Activated naive CD4-positive, alpha-beta T cell treated with anti-CD3 and anti-CD28 coated beads, Interleukin-2, amount 10 ng/mL, durations not matched to agents 7 days and 5 days (primary cell): ENCODE measurements around the gene USP7.
"Not testable (repeated sequence)": the region's sequence is repeated elsewhere in the genome, so short reads cannot be mapped to it uniquely, and the experiment has no call there.

Experiments used
- CTCF ChIA-PET: fragments of 350-600 bp; sonication (Branson Sonifier 250); formaldehyde crosslinking; loops from one replicate; lab custom pipeline; 2021; ENCODE audit warnings: antibody characterized with exemption; lab: Charles Lee
- DNase-seq: peaks from one replicate; pipeline ENCODE4 v3.0.0-alpha.2; 2020
- H3K27ac Mint-ChIP-seq: one replicate; pipeline ENCODE4 v1.8.0; 2021; ENCODE audit warnings: mild to moderate bottlenecking, moderate library complexity, mixed read lengths
- H3K27me3 Mint-ChIP-seq: one replicate; pipeline ENCODE4 v1.8.0; 2021; ENCODE audit warnings: mild to moderate bottlenecking, mixed read lengths
- H3K36me3 Mint-ChIP-seq: one replicate; pipeline ENCODE4 v1.8.0; 2021; ENCODE audit warnings: mixed read lengths
- H3K4me1 Mint-ChIP-seq: one replicate; pipeline ENCODE4 v1.8.0; 2021; ENCODE audit warnings: mixed read lengths
- H3K4me3 Mint-ChIP-seq: one replicate; pipeline ENCODE4 v1.8.0; 2021; ENCODE audit warnings: mild to moderate bottlenecking, moderate library complexity, mixed read lengths
- H3K9me3 Mint-ChIP-seq: one replicate; pipeline ENCODE4 v1.8.0; 2021; ENCODE audit warnings: mixed read lengths

The USP7 gene

DNA sequence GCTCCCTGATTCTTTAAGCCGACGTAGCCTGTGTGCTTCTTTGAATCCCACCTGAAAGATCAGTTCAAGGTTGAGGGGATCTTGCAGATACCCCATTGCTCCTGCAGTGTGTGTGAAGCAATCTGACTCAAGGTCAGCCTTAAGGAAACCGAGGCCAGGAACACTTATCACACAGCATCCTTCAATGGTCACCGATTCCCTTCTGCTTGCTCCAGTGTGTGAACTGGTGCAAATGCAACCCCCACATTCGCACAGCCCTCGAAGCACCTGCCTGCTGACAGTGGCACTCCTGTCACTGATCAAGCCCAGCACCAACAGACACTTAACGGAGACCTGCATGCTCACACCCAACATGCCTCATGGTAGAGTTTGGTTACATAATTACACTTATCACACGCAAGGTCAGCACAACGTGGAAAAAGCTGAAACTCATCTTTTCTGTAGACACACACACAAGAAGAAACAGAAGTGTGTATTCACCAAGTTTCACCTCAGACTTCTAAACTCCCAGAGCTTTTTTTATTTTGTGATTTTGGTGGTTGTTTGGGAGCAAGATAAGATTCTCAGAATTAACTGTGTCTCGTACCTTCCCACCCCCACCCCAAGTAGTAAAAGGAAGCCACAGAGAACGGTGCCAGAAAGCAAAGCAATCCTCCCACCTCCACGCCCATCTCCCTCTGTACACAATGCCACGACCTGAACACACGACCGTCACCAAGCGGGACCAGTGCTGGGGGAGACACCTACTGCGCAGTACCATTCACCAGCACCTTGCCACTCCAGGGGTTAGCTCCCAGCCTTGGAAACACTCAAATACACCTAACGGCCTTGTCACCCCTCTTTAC, 44.4 kb downstream of the USP7 start:
- Mint-ChIP-seq H3K36me3 (peaks cover 84% of the 10 kb centered on the region), H3K27ac (peak overlapping the region; percentile 89), H3K4me1 (peaks cover 86% of the 10 kb centered on the region), H3K27me3 (no peaks in the 10 kb centered on the region), H3K4me3 (peak overlapping the region; percentile 38), H3K9me3 (no peaks in the 10 kb centered on the region)
- DNase-seq, result peak; percentile 44
- CTCF ChIA-PET, result interaction anchor here (1.5 to 2.4 kb wide), 2 partner anchors 17 to 89 kb away, joined by 7 to 10 read pairs; no protein-coding TSS in a partner anchor

DNA sequence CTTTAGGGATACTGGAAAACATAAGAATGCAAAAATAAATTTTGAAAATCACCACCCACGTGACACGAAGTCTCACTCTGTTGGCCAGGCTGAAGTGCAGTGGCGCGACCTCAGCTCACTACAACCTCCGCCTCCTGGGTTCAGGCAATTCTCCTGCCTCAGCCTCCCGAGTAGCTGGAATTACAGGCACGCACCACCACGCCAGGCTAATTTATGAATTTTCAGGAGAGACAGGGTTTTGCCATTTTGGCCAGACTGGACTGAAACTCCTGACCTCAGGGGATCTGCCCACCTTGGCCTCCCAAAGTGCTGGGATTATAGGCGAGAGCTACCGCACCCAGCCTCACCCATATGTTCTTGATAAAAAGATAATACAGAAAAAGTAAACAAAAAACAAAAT, 46.4 kb downstream of the USP7 start:
- not testable (repeated sequence) for DNase-seq, H3K4me3 Mint-ChIP-seq, H3K27me3 Mint-ChIP-seq, H3K27ac Mint-ChIP-seq, H3K9me3 Mint-ChIP-seq
- CTCF ChIA-PET, result interaction anchor here (1.7 kb wide), 1 partner anchor 19 kb away, joined by 4 read pairs; no protein-coding TSS in a partner anchor
- H3K4me1 Mint-ChIP-seq, result peaks cover 86% of the 10 kb centered on the region
- H3K36me3 Mint-ChIP-seq, result peaks cover 84% of the 10 kb centered on the region

DNA sequence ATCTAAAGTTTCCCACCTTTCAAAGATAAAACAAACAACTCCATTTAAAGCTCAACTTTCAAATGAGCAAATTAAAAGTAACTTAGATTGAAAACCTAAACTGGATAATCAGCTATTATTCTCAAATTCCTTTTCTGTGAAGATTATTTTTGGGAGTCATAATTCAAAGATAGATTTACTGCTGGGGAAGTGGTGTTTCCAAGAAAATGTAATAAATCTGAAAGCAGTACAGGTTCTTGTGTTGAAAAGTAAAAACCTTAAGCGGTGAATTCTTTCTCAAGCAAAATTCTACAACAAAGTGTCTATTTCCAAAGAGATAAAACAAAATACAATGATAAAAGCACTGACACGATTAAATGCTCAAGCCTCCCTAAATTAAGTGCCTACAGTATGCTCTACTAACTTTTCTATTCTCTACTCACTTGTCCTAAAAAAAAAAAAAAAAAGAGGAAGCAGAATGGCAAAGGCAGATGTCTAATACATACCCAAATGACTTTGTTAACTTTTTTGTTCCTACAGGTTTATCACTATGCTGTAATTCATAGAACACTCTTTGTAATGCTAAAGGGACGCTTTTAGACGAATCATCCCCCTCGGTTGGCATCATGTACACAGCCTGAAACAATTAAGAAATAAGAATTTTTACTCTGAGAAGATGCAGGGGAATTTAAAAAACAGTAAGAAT, 47.0 kb downstream of the USP7 start:
- Mint-ChIP-seq H3K27ac (peak overlapping the region; percentile 58), H3K36me3 (peaks cover 84% of the 10 kb centered on the region), H3K4me3 (no peak overlapping the region), H3K27me3 (no peaks in the 10 kb centered on the region), H3K4me1 (peaks cover 86% of the 10 kb centered on the region), H3K9me3 (no peaks in the 10 kb centered on the region)
- DNase-seq, result no peak
- CTCF ChIA-PET, result interaction anchor here (0.8 to 1.1 kb wide), 2 partner anchors 14 to 92 kb away, joined by 3 to 4 read pairs; no protein-coding TSS in a partner anchor

DNA sequence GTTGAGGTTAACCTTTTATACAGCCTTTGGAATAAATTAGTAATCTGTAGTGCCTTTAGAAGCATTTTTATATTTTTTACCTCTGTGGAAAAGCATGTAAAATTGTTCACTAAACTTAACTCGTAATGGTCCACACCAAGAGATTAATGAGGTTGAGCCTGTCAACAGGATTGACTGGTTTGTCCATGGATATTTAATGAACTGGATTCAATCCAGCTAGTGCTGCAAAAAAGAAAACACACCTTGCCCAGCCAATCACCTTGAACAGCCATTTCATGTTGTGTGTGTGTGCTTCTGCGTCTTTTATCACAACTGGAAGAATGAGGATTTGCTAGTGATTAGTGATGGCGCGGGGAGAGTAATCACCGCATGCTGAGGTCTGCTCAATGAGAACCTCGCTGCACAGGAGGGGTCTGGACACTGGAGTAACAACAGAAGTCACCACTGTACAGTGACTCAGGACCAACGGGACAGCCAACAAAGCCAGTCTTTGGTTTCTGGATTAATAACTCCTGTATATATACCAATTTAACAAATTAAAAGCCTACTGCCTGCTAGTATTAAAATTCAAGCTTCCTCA, 47.9 kb downstream of the USP7 start:
- peak overlapping the region; percentile 43 for H3K27ac Mint-ChIP-seq
- no peak overlapping the region for H3K4me3 Mint-ChIP-seq
- peaks cover 86% of the 10 kb centered on the region for H3K4me1 Mint-ChIP-seq
- CTCF ChIA-PET, result interaction anchor here (0.7 to 1.9 kb wide), 3 partner anchors 21 to 93 kb away, joined by 3 to 8 read pairs (median 3); no protein-coding TSS in a partner anchor
- no peaks in the 10 kb centered on the region for H3K9me3 Mint-ChIP-seq
- H3K27me3 Mint-ChIP-seq, result no peaks in the 10 kb centered on the region
- no peak for DNase-seq
- peaks cover 84% of the 10 kb centered on the region for H3K36me3 Mint-ChIP-seq

DNA sequence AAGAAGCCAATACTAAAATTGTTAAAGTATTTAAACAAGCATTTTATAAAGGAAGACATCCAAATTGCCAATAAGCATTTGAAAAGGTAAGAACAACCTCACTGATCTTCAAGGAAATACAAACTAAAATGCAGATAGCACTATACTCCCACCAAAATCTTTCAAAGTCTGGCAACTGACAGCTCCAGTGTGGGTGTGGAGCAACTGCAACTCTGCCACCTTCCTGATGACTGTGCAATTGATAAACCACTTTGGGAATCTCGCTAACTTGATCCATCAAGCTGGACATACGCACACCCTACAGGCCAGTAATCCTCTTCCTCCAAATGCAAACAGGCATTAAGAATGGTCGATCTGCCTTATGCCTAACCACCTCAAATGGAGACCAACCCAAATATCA, 49.6 kb downstream of the USP7 start:
- peaks cover 81% of the 10 kb centered on the region for H3K36me3 Mint-ChIP-seq
- no peaks in the 10 kb centered on the region for H3K27me3 Mint-ChIP-seq
- CTCF ChIA-PET, result interaction anchor here (1.9 kb wide), 1 partner anchor 22 kb away, joined by 8 read pairs; no protein-coding TSS in a partner anchor
- H3K27ac Mint-ChIP-seq, result peak overlapping the region; percentile 17
- DNase-seq, result no peak
- H3K4me3 Mint-ChIP-seq, result no peak overlapping the region
- H3K4me1 Mint-ChIP-seq, result peaks cover 84% of the 10 kb centered on the region
- no peaks in the 10 kb centered on the region for H3K9me3 Mint-ChIP-seq

DNA sequence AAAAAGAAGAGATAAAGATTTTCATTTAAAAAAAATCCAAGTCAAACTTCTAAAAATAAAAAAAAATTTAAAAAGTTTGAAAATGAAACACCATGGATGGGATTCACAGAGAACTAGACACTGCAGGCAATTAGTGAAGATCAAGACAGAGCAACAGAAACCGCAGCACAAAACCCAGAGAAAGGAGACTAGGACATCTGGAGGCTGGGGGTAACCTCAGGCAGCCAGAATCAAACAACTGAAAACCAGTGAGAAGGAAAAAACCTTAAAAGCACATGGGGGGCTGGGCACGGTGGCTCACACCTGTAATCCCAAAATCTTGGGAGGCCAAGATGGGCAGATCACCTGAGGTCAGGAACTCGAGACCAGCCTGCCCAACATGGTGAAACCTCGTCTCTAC, 50.9 kb downstream of the USP7 start:
- Mint-ChIP-seq H3K4me3 (no peak overlapping the region), H3K27me3 (no peaks in the 10 kb centered on the region), H3K36me3 (peaks cover 84% of the 10 kb centered on the region), H3K27ac (no peak overlapping the region), H3K9me3 (no peaks in the 10 kb centered on the region), H3K4me1 (peaks cover 85% of the 10 kb centered on the region)
- CTCF ChIA-PET, result interaction anchor here (1.1 kb wide), 1 partner anchor 23 kb away, joined by 3 read pairs; no protein-coding TSS in a partner anchor
- no peak for DNase-seq

DNA sequence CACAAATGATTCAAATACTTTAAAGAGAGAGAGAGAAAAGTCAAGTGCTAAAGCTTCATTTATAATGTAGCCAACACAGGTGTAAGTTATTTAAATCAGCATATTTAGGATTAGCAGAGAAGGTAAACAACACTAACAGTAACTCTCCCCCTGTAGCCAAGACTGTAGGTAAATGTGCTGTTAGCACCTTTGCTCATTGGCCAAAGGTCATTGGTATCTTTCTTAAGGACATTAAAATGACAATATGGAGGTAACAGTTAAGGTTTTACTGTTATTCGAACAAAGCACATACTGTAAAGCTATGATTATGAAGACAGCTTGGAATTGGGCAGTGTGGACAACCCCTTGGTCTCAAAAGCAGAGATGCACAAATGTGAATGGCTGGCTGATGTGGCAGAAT, 52.9 kb downstream of the USP7 start:
- Mint-ChIP-seq H3K36me3 (peaks cover 76% of the 10 kb centered on the region), H3K4me1 (peaks cover 65% of the 10 kb centered on the region), H3K4me3 (no peak overlapping the region), H3K9me3 (no peaks in the 10 kb centered on the region), H3K27ac (peak overlapping the region; percentile 50), H3K27me3 (no peaks in the 10 kb centered on the region)
- no peak for DNase-seq
- CTCF ChIA-PET, result interaction anchor here (1.2 to 2.2 kb wide), 2 partner anchors 25 to 98 kb away, joined by 4 to 9 read pairs; no protein-coding TSS in a partner anchor

DNA sequence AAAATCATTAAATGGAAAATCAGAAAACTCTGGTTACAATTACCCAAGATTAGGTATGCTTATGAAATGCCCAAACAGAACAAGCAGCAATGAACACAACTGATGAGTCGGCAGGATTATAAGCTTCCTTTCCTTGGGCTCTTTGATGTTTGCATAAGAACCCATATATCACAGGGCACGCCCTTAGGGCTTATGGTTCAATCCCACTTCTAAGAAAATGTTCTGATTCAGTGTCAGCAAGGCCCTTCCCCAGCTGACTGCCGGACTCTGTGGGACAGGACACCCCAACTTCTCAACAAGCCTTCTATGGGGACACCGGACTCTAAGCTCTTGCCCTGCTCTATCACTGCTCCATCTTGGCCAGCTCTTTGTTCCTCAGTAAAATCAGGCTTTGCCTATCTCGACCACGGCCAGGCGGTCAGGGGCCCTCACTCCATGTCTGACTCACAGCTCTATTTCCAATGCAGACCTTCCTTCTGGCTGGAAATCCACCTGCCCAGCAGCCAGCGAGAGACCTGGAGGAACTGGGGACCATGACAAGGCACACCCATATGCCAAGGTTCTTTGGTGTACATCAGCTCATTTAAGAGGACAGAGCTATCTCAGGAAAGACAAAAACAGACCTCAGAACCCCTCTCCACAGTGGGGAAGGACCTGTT, 54.8 kb downstream of the USP7 start:
- peak overlapping the region; percentile 71 for H3K27ac Mint-ChIP-seq
- DNase-seq, result no peak
- H3K4me3 Mint-ChIP-seq, result no peak overlapping the region
- H3K36me3 Mint-ChIP-seq, result peaks cover 75% of the 10 kb centered on the region
- H3K4me1 Mint-ChIP-seq, result peaks cover 50% of the 10 kb centered on the region
- H3K9me3 Mint-ChIP-seq, result no peaks in the 10 kb centered on the region
- CTCF ChIA-PET, result interaction anchor here (0.6 to 2.0 kb wide), 4 partner anchors 26 to 100 kb away, joined by 3 to 9 read pairs (median 4); partner anchors contain the start of gene LITAFD
- no peaks in the 10 kb centered on the region for H3K27me3 Mint-ChIP-seq

DNA sequence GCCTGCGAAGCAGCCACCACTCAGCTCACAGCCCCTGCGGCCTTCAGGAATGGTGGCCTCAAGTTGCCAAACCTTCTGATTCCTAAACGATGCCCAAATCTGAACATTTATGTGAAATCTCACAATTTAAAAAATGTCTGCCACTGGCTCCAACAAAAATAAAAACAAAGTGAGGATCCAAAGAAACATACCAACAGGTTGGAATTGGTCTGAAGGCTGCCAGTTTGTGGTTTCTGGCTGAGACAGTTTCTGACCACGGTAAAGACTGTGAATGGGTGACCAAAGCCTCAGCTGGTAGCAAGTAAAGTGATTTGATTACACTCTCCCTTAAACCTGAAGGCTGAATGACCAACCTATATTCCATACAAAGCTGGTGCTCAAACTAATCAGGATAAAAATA, 56.6 kb downstream of the USP7 start:
- DNase-seq, result no peak
- Mint-ChIP-seq H3K36me3 (peaks cover 75% of the 10 kb centered on the region), H3K9me3 (no peaks in the 10 kb centered on the region), H3K27me3 (no peaks in the 10 kb centered on the region), H3K4me3 (no peak overlapping the region), H3K27ac (peak overlapping the region; percentile 3), H3K4me1 (peaks cover 39% of the 10 kb centered on the region)
- CTCF ChIA-PET, result no interaction called here

DNA sequence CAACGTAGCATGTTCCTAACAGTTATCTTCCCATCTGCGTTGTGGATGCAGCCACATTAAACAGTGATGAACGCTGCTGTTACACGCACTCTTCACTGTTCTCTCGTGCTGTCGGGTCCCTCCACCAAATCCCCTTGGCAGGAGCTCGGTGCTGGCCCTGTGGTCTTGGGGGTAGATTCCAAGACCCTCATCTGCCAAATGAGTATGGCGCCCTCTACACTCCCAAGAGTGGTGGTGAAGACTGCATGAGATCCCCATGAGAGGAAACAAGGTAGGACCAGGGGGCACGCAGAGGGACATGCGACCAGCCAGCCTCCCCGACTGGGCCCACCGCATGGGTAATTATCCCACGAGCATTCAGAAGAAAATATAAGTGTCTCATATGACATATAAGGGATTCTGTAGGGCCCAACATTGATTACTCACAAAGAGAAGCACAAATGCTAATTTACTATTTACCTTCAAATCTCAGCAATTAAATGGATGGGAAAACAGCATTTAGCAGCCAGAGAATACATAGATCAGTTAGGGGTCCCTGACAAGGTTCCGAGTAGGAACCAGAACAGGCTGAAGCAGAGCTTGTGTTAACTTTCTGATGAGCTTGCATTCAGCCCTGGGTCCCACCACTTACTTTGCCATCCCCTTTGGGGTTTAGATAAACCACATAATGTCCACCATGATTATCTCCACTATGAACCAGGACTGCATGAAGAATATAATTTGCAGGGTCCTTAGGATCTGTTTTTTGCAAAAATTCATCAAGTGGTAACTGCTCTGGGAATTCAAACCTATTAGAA, 57.7 kb downstream of the USP7 start:
- no peak for DNase-seq
- no peak overlapping the region for H3K27ac Mint-ChIP-seq
- peaks cover 75% of the 10 kb centered on the region for H3K36me3 Mint-ChIP-seq

DNA sequence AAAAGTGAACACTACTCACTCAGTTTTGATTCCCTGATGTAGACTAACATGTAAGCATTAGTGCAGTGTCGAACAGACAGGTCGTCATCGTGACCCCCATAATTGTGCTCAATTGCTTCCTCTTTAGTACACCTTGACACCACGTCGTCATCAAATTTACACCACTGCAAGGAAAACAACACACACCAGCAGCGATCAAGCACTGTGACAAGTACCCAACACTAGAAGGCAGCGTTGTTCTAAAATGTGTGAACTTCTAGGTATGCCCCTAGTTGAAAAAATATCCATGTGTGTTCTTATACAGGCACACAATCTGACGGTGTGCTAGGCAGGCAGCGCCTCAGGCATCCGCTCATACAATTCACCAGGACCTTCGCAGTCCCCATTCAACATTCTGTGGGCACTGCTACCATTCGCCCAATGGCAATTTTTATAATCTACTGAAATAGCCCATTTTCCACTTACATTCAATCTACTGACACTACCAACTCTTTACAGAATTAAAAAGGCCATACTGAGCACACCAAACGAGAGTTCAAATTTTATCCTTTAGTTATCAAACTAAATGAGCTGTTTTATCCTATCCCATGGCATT, 58.4 kb downstream of the USP7 start:
- Mint-ChIP-seq H3K27me3 (no peaks in the 10 kb centered on the region), H3K36me3 (peaks cover 75% of the 10 kb centered on the region), H3K4me1 (peaks cover 23% of the 10 kb centered on the region), H3K27ac (no peak overlapping the region), H3K9me3 (no peaks in the 10 kb centered on the region), H3K4me3 (no peak overlapping the region)
- peak; percentile 38 for DNase-seq
- CTCF ChIA-PET, result interaction anchor here (1.0 to 1.6 kb wide), 2 partner anchors 31 to 103 kb away, joined by 3 to 8 read pairs; no protein-coding TSS in a partner anchor

More for the DNA sequence above, 57.7 kb downstream of the USP7 start:
- CTCF ChIA-PET, result interaction anchor here (1.0 to 1.6 kb wide), 2 partner anchors 31 to 103 kb away, joined by 3 to 8 read pairs; no protein-coding TSS in a partner anchor
- Mint-ChIP-seq H3K4me1 (peaks cover 30% of the 10 kb centered on the region), H3K9me3 (no peaks in the 10 kb centered on the region), H3K4me3 (no peak overlapping the region), H3K27me3 (no peaks in the 10 kb centered on the region)

DNA sequence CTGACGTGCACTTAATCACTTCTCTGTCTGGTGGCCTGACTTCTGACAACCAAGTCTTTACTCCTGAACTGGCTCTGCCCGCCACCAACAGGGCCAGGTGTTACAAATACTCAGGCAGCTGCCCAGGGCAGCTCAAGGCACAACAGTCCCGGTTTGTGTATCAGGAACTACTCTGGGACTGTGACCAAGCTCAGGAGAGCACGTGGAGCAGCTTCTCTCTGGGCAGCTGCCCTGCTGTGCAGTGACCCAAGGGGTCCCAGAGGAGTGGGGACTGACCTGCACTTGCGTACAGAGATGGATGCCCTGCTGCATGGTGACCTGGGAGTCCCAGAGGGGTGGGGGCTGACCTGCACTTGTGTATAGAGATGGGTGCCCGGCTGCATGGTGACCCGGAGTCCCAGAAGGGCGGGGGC, 59.7 kb downstream of the USP7 start:
- Mint-ChIP-seq H3K9me3 (no peaks in the 10 kb centered on the region), H3K27ac (peak overlapping the region; percentile 37), H3K4me1 (peaks cover 12% of the 10 kb centered on the region), H3K4me3 (no peak overlapping the region), H3K27me3 (no peaks in the 10 kb centered on the region), H3K36me3 (peaks cover 81% of the 10 kb centered on the region)
- no peak for DNase-seq
- CTCF ChIA-PET, result interaction anchor here (0.9 to 1.5 kb wide), 2 partner anchors 32 to 105 kb away, joined by 4 read pairs; no protein-coding TSS in a partner anchor
